ENCODE results near the gene NEK2. TPM values are rescaled to one million over a fixed set of nuclear protein-coding genes. Genes with fewer than 3 reads are reported as not detected.
A peak's percentile ranks its signal among the peaks of the same experiment; 100 is the strongest.
"Not testable (repeated sequence)": the region's sequence is repeated elsewhere in the genome, so short reads cannot be mapped to it uniquely, and the experiment has no call there.

NEK2 gene
- 1.7 TPM for total RNA-seq

GRCh38 chr1:211675230-211676105, at the start of gene NEK2:
Gene NEK2 (minus strand): TSS chr1:211675621. CDS start chr1:211675479, 142 bp downstream.
- Histone ChIP-seq H3K4me1 (peaks cover 5% of the 10 kb centered on the region), H3K9me3 (no peaks in the 10 kb centered on the region), H3K27ac (no peak within 1 kb of the TSS), H3K36me3 (no peaks in the 10 kb centered on the region), H3K27me3 (no peaks in the 10 kb centered on the region), H3K4me3 (peak within 1 kb of the TSS; percentile 43 to 48)
- DNase-seq (ENCODE audit: extremely low spot score in 2 of 2), result no peak
- TF ChIP-seq POLR2A (IDR thresholded peaks at IDR 0.05) (no peak), POLR2AphosphoS5 (IDR thresholded peaks at IDR 0.05; ENCODE audit: insufficient read depth in 1 of 2, low read depth in 1 of 2) (peak in 1 of 2 donors; percentile 67), CTCF (IDR thresholded peaks at IDR 0.05) (no peak)
- intact Hi-C loops (cut with DNase I), result no loop called here

- TF ChIP-seq POLR2AphosphoS5 (IDR thresholded peaks at IDR 0.05; ENCODE audit: insufficient read depth in 1 of 2, low read depth in 1 of 2), result no peak
- TF ChIP-seq POLR2A (IDR thresholded peaks at IDR 0.05), result no peak
- TF ChIP-seq CTCF (IDR thresholded peaks at IDR 0.05), result no peak
- intact Hi-C loops (cut with DNase I), result no loop called here
- no peaks in the 10 kb centered on the region for H3K27me3 ChIP-seq
- H3K4me3 ChIP-seq, result no peak overlapping the region
- no peaks in the 10 kb centered on the region for H3K9me3 ChIP-seq
- DNase-seq (ENCODE audit: extremely low spot score in 2 of 2), result no peak
- no peaks in the 10 kb centered on the region for H3K36me3 ChIP-seq
- no peak overlapping the region for H3K27ac ChIP-seq
- H3K4me1 ChIP-seq, result no peaks in the 10 kb centered on the region
Observed at GRCh38 chr1:211724687-211725196, 49.3 kb upstream of the NEK2 start.

- DNase-seq (ENCODE audit: extremely low spot score in 2 of 2), result no peak
- TF ChIP-seq CTCF (IDR thresholded peaks at IDR 0.05) (no peak), POLR2AphosphoS5 (IDR thresholded peaks at IDR 0.05; ENCODE audit: insufficient read depth in 1 of 2, low read depth in 1 of 2) (no peak), POLR2A (IDR thresholded peaks at IDR 0.05) (no peak)
- intact Hi-C loops (cut with DNase I), result no loop called here
- Histone ChIP-seq H3K4me1 (no peaks in the 10 kb centered on the region), H3K9me3 (no peaks in the 10 kb centered on the region), H3K4me3 (no peak overlapping the region), H3K27me3 (no peaks in the 10 kb centered on the region), H3K36me3 (no peaks in the 10 kb centered on the region), H3K27ac (no peak overlapping the region)
Observed at GRCh38 chr1:211723273-211723672, 47.9 kb upstream of the NEK2 start.

GRCh38 chr1:211722277-211723175, 47.1 kb upstream of the NEK2 start:
- Histone ChIP-seq H3K9me3 (no peaks in the 10 kb centered on the region), H3K27me3 (no peaks in the 10 kb centered on the region), H3K4me3 (no peak overlapping the region), H3K4me1 (no peaks in the 10 kb centered on the region), H3K36me3 (no peaks in the 10 kb centered on the region), H3K27ac (no peak overlapping the region)
- intact Hi-C loops (cut with DNase I), result no loop called here
- DNase-seq (ENCODE audit: extremely low spot score in 2 of 2), result no peak
- TF ChIP-seq CTCF (IDR thresholded peaks at IDR 0.05) (no peak), POLR2A (IDR thresholded peaks at IDR 0.05) (no peak)

GRCh38 chr1:211716555-211716954, 41.1 kb upstream of the NEK2 start:
- DNase-seq (ENCODE audit: extremely low spot score in 2 of 2), result not testable (repeated sequence)

More at GRCh38 chr1:211716555-211716954, 41.1 kb upstream of the NEK2 start:
- H3K4me3 ChIP-seq; H3K27ac ChIP-seq; H3K36me3 ChIP-seq; H3K4me1 ChIP-seq; H3K27me3 ChIP-seq; H3K9me3 ChIP-seq; intact Hi-C loops (cut with DNase I): not testable (repeated sequence)
